IMR-90 (cell line): Measurements from ENCODE around the gene GLG1. TPM values are rescaled to one million over a fixed set of nuclear protein-coding genes. Genes with fewer than 3 reads are reported as not detected.
"Not testable (repeated sequence)": the region's sequence is repeated elsewhere in the genome, so short reads cannot be mapped to it uniquely, and the experiment has no call there.

Experiments
- ATAC-seq: fragments of 200-7000 bp; cut with Tn5 transposase; 2 replicates; pipeline ENCODE4 v1.9.1; 2020; ENCODE audit warnings: low read depth, mild to moderate bottlenecking, moderate library complexity
- BruUV-seq: library from RNA; stranded (reverse); fragments of 400-500 nt; replicated peaks from 2 replicates; lab custom pipeline; 2021; lab: Mats Ljungman, UMichigan
- CTCF ChIA-PET: fragments of 300-600 bp; formaldehyde crosslinking; extraction: SDS; loops from one replicate; lab custom pipeline; 2021; ENCODE audit warnings: antibody characterized with exemption; lab: Yijun Ruan, JAX
- POLR2A ChIA-PET: fragments of 300-600 bp; sonication (Branson Sonifier 250); formaldehyde crosslinking; loops from one replicate; lab custom pipeline; 2022; ENCODE audit warnings: antibody characterized with exemption; ENCODE audit not compliant: unreplicated experiment; lab: Charles Lee
- DNase-seq: peaks from one replicate; pipeline ENCODE4 v3.0.0; 2013
- H2AFZ ChIP-seq: replicated peaks from 2 replicates; pipeline ENCODE3; 2013; ENCODE audit warnings: low read length, mild to moderate bottlenecking; ENCODE audit not compliant: poor library complexity
- H2AK5ac ChIP-seq: 2 replicates; pipeline ENCODE4 v1.6.1; 2013; ENCODE audit warnings: low read depth, low read length, inconsistent platforms
- H2AK9ac ChIP-seq: replicated peaks from 2 replicates; pipeline ENCODE3; 2013; ENCODE audit warnings: mild to moderate bottlenecking, low read depth, low read length, moderate library complexity; ENCODE audit not compliant: poor library complexity
- H2BK120ac ChIP-seq: 2 replicates; pipeline ENCODE4 v1.6.1; 2013; ENCODE audit warnings: low read depth, low read length, inconsistent platforms
- H2BK15ac ChIP-seq: 3 replicates; pipeline ENCODE4 v1.6.1; 2013; ENCODE audit warnings: low read depth, low read length, inconsistent platforms
- H2BK20ac ChIP-seq: 2 replicates; pipeline ENCODE4 v1.6.1; 2013; ENCODE audit warnings: low read depth, mild to moderate bottlenecking, inconsistent platforms, low read length, moderate library complexity
- H2BK5ac ChIP-seq: 2 replicates; pipeline ENCODE4 v1.6.1; 2013; ENCODE audit warnings: mild to moderate bottlenecking, low read depth, low read length, inconsistent platforms; ENCODE audit not compliant: poor library complexity, severe bottlenecking
- H3K14ac ChIP-seq: replicated peaks from 2 replicates; pipeline ENCODE4 v1.6.1; 2013; ENCODE audit warnings: low read depth, low read length, inconsistent platforms
- H3K18ac ChIP-seq: 2 replicates; pipeline ENCODE4 v1.6.1; 2013; ENCODE audit warnings: low read depth, low read length, control low read depth
- H3K23ac ChIP-seq: 2 replicates; pipeline ENCODE4 v1.6.1; 2013; ENCODE audit warnings: low read depth, low read length, inconsistent platforms
- H3K27ac ChIP-seq: 2 replicates; pipeline ENCODE4 v1.5.1; 2013; ENCODE audit warnings: mild to moderate bottlenecking, control low read depth, low read length; ENCODE audit not compliant: insufficient read depth
- H3K27me3 ChIP-seq: 2 replicates; pipeline ENCODE4 v1.6.1; 2013; ENCODE audit warnings: low read length; ENCODE audit not compliant: control insufficient read depth, insufficient read depth
- H3K36me3 ChIP-seq: 2 replicates; pipeline ENCODE4 v1.6.1; 2013; ENCODE audit warnings: low read length, mixed read lengths; ENCODE audit not compliant: control insufficient read depth, insufficient read depth
- H3K4ac ChIP-seq: 2 replicates; pipeline ENCODE4 v1.6.1; 2013; ENCODE audit warnings: low read depth, low read length, inconsistent platforms
- H3K4me1 ChIP-seq: 2 replicates; pipeline ENCODE4 v1.6.1; 2013; ENCODE audit warnings: low read length, mixed read lengths; ENCODE audit not compliant: control insufficient read depth, insufficient read depth
- H3K4me2 ChIP-seq: 2 replicates; pipeline ENCODE4 v1.6.1; 2013; ENCODE audit warnings: low read depth, mild to moderate bottlenecking, control low read depth, low read length, moderate library complexity
- H3K4me3 ChIP-seq: 2 replicates; pipeline ENCODE4 v1.5.1; 2013; ENCODE audit warnings: low read depth, mild to moderate bottlenecking, control low read depth, low read length, moderate library complexity; ENCODE audit not compliant: insufficient read depth
- H3K56ac ChIP-seq: 2 replicates; pipeline ENCODE4 v1.6.1; 2013; ENCODE audit warnings: low read length, inconsistent platforms; ENCODE audit not compliant: insufficient read depth; ENCODE audit errors: extremely low read depth
- H3K79me1 ChIP-seq, 2 experiments: 2 replicates each; pipeline ENCODE4 v1.6.1; 2013; ENCODE audit warnings: low read length in 2 of 2, inconsistent platforms in 1 of 2, low read depth in 1 of 2
- H3K9ac ChIP-seq: 2 replicates; pipeline ENCODE4 v1.6.1; 2013; ENCODE audit warnings: low read depth, low read length, control low read depth
- H3K9me1 ChIP-seq: 2 replicates; pipeline ENCODE4 v1.6.1; 2013; ENCODE audit warnings: low read length, inconsistent platforms; ENCODE audit not compliant: insufficient read depth
- H3K9me3 ChIP-seq: 2 replicates; pipeline ENCODE4 v1.6.1; 2013; ENCODE audit warnings: low read length; ENCODE audit not compliant: control insufficient read depth, insufficient read depth
- H4K20me1 ChIP-seq: 2 replicates; pipeline ENCODE4 v1.6.1; 2013; ENCODE audit warnings: low read length, inconsistent platforms; ENCODE audit not compliant: insufficient read depth
- H4K5ac ChIP-seq: 2 replicates; pipeline ENCODE4 v1.6.1; 2013; ENCODE audit warnings: mild to moderate bottlenecking, low read depth, low read length, control low read depth
- H4K8ac ChIP-seq, 2 experiments: 2 replicates each; pipeline ENCODE4 v1.6.1; 2013; ENCODE audit warnings: low read depth in 2 of 2, low read length in 2 of 2, control low read depth in 1 of 2, inconsistent platforms in 1 of 2
- H4K91ac ChIP-seq: 2 replicates; pipeline ENCODE4 v1.6.1; 2013; ENCODE audit warnings: low read depth, low read length, inconsistent platforms; ENCODE audit not compliant: insufficient read depth
- WGBS, 2 experiments: methylation state at CpG; one replicate each; pipeline versions ENCODE4 v1.1.5 to v1.1.7; 2013; ENCODE audit warnings: missing lambda C conversion rate in 2 of 2; ENCODE audit not compliant: insufficient read length in 1 of 2; ENCODE audit errors: extremely low coverage in 2 of 2; 5-methylcytosine and 5-hydroxymethylcytosine counted together
- dilution Hi-C: fragments of 300-500 bp; cut with HindIII; formaldehyde crosslinking; loops from one replicate; pipeline ENCODE4 v1.14.3; 2018; ENCODE audit warnings: low sequenced_read_pairs; ENCODE audit not compliant: unreplicated experiment
- in situ Hi-C: fragments of 300-500 bp; cut with MboI; formaldehyde crosslinking; loops from 3 replicates; pipeline ENCODE4 v1.14.3; 2019; ENCODE audit warnings: low sequenced_read_pairs, inconsistent platforms, mixed read lengths
- intact Hi-C: fragments of 100-400 bp; cut with micrococcal nuclease; formaldehyde crosslinking; loops from 2 replicates; pipeline ENCODE4 v1.10.0; 2022
- polyA plus RNA-seq, 3 experiments: library from polyadenylated mRNA; depleted of rRNA; stranded (reverse); fragments of >200 nt; gene quantifications; 2 replicates each; pipeline ENCODE4 v1.2.3, GENCODE V29; 2012; ENCODE audit warnings: low replicate concordance in 1 of 3
- total RNA-seq: library from RNA; depleted of rRNA; stranded (reverse); fragments of >200 nt; gene quantifications from 2 replicates; pipeline ENCODE4 v1.2.3, GENCODE V29; 2012

GLG1 gene
- total and polyA plus RNA-seq, 2 of the 4 experiments (the other 2 are of a cell fraction) = 91.0 to 107 TPM

- no CpG with 5 or more reads among the region's 9 CpGs for WGBS, 2 experiments
- H2AK9ac ChIP-seq, in situ Hi-C loops, DNase-seq, H2BK20ac ChIP-seq, H3K27me3 ChIP-seq, H3K23ac ChIP-seq, H3K36me3 ChIP-seq, H4K8ac ChIP-seq, H3K4me1 ChIP-seq, H2BK15ac ChIP-seq, H3K9me3 ChIP-seq, H3K4me2 ChIP-seq, intact Hi-C loops, H2BK120ac ChIP-seq, H3K9me1 ChIP-seq, POLR2A ChIA-PET, H3K56ac ChIP-seq, H4K5ac ChIP-seq, H2BK5ac ChIP-seq, ATAC-seq, BruUV-seq, H4K20me1 ChIP-seq, dilution Hi-C loops, H3K9ac ChIP-seq, H2AFZ ChIP-seq, H3K14ac ChIP-seq, H2AK5ac ChIP-seq, H4K91ac ChIP-seq, H3K4ac ChIP-seq, H3K4me3 ChIP-seq, CTCF ChIA-PET, H3K27ac ChIP-seq, H3K79me1 ChIP-seq, H3K18ac ChIP-seq: not testable (repeated sequence)
Measured at GRCh38 chr16:74413485-74413884, 193.4 kb downstream of the GLG1 start.

GRCh38 chr16:74412775-74413390 is 194.0 kb downstream of the GLG1 start:
- dilution Hi-C loops = not testable (repeated sequence)

More at GRCh38 chr16:74412775-74413390, 194.0 kb downstream of the GLG1 start:
- CTCF ChIA-PET, H3K4me1 ChIP-seq, H3K14ac ChIP-seq, H2BK15ac ChIP-seq, H3K27me3 ChIP-seq, H3K27ac ChIP-seq, H2AK5ac ChIP-seq, H3K4me2 ChIP-seq, H3K9ac ChIP-seq, in situ Hi-C loops, H4K5ac ChIP-seq, H3K18ac ChIP-seq, H4K91ac ChIP-seq, BruUV-seq, H2BK5ac ChIP-seq, intact Hi-C loops, POLR2A ChIA-PET, DNase-seq, ATAC-seq, H2BK20ac ChIP-seq, H3K9me3 ChIP-seq, H3K36me3 ChIP-seq, H2AK9ac ChIP-seq, H3K79me1 ChIP-seq, H2BK120ac ChIP-seq, H3K56ac ChIP-seq, H4K8ac ChIP-seq, H3K9me1 ChIP-seq, H2AFZ ChIP-seq, H3K4ac ChIP-seq, H3K23ac ChIP-seq, H4K20me1 ChIP-seq, H3K4me3 ChIP-seq: not testable (repeated sequence)
- WGBS, 2 experiments = 71% methylated on average over 2 of the region's 10 CpGs; no CpG with 5 or more reads in 1 of the 2 experiments
